Nephron (organoid): Measurements from ENCODE around the gene ITGA6.
A peak's percentile ranks its signal among the peaks of the same experiment; 100 is the strongest.

Source experiments
- H3K27ac Mint-ChIP-seq, 3 experiments: 2 replicates each; pipeline ENCODE4 v1.8.0; 2020; ENCODE audit warnings: mixed read lengths in 3 of 3, mild to moderate bottlenecking in 2 of 3, moderate library complexity in 1 of 3
- H3K27me3 Mint-ChIP-seq: 2 replicates; pipeline ENCODE4 v1.8.0; 2021; ENCODE audit warnings: low read depth, mild to moderate bottlenecking, moderate library complexity, mixed read lengths
- H3K36me3 Mint-ChIP-seq: 2 replicates; pipeline ENCODE4 v1.8.0; 2020; ENCODE audit warnings: low read depth, mixed read lengths
- H3K4me1 Mint-ChIP-seq: 2 replicates; pipeline ENCODE4 v1.8.0; 2020; ENCODE audit warnings: mixed read lengths
- H3K4me3 Mint-ChIP-seq, 3 experiments: 2 replicates each; pipeline ENCODE4 v1.8.0; 2020; ENCODE audit warnings: mild to moderate bottlenecking in 3 of 3, mixed read lengths in 3 of 3, moderate library complexity in 2 of 3
- H3K9me3 Mint-ChIP-seq: 2 replicates; pipeline ENCODE4 v1.8.0; 2020; ENCODE audit warnings: mixed read lengths
- CTCF ChIP-seq, 3 experiments: fragments of 200-600 bp; sonication (generic); IDR thresholded peaks; one replicate each; pipeline ENCODE4 v1.5.0; 2021; ENCODE audit warnings: antibody characterized with exemption in 3 of 3; ENCODE audit not compliant: unreplicated experiment in 3 of 3

ITGA6 gene

GRCh38 chr2:172439509-172439860 is 12.1 kb downstream of the ITGA6 start:
- Mint-ChIP-seq H3K4me3 (no peak overlapping the region), H3K9me3 (no peaks in the 10 kb centered on the region), H3K27me3 (no peaks in the 10 kb centered on the region), H3K36me3 (peaks cover 4% of the 10 kb centered on the region), H3K4me1 (peaks cover 47% of the 10 kb centered on the region), H3K27ac (peak overlapping the region in 1 of 3 experiments; percentile 69)
- TF ChIP-seq CTCF (IDR thresholded peaks at IDR 0.05; ENCODE audit: unreplicated experiment in 3 of 3), result no peak

- no peak for TF ChIP-seq CTCF (IDR thresholded peaks at IDR 0.05; ENCODE audit: unreplicated experiment in 3 of 3)
- H3K27me3 Mint-ChIP-seq, result no peaks in the 10 kb centered on the region
- no peak overlapping the region for H3K4me3 Mint-ChIP-seq
- peak overlapping the region in 1 of 3 experiments; percentile 69 for H3K27ac Mint-ChIP-seq
- H3K9me3 Mint-ChIP-seq, result no peaks in the 10 kb centered on the region
- H3K4me1 Mint-ChIP-seq, result peaks cover 47% of the 10 kb centered on the region
- H3K36me3 Mint-ChIP-seq, result peaks cover 4% of the 10 kb centered on the region
Measured at GRCh38 chr2:172439911-172440310, 12.5 kb downstream of the ITGA6 start.

- no peak for TF ChIP-seq CTCF (IDR thresholded peaks at IDR 0.05; ENCODE audit: unreplicated experiment in 3 of 3)
- Mint-ChIP-seq H3K9me3 (no peaks in the 10 kb centered on the region), H3K4me3 (no peak overlapping the region), H3K36me3 (peaks cover 4% of the 10 kb centered on the region), H3K27me3 (no peaks in the 10 kb centered on the region), H3K4me1 (peaks cover 48% of the 10 kb centered on the region), H3K27ac (peak overlapping the region in 2 of 3 experiments; percentile 7 to 30)
Measured at GRCh38 chr2:172440795-172441194, 13.4 kb downstream of the ITGA6 start.

- no peak for TF ChIP-seq CTCF (IDR thresholded peaks at IDR 0.05; ENCODE audit: unreplicated experiment in 3 of 3)
- H3K4me1 Mint-ChIP-seq, result peaks cover 46% of the 10 kb centered on the region
- no peak overlapping the region for H3K4me3 Mint-ChIP-seq
- no peaks in the 10 kb centered on the region for H3K9me3 Mint-ChIP-seq
- H3K27ac Mint-ChIP-seq, result peak overlapping the region; percentile 1 to 73 (median 7)
- peaks cover 4% of the 10 kb centered on the region for H3K36me3 Mint-ChIP-seq
- H3K27me3 Mint-ChIP-seq, result no peaks in the 10 kb centered on the region
Measured at GRCh38 chr2:172442072-172442895, 14.9 kb downstream of the ITGA6 start.

GRCh38 chr2:172445851-172446250 is 18.5 kb downstream of the ITGA6 start:
- Mint-ChIP-seq H3K4me1 (peaks cover 27% of the 10 kb centered on the region), H3K36me3 (peaks cover 4% of the 10 kb centered on the region), H3K4me3 (no peak overlapping the region), H3K27me3 (peaks cover 5% of the 10 kb centered on the region), H3K9me3 (no peaks in the 10 kb centered on the region), H3K27ac (no peak overlapping the region)
- no peak for TF ChIP-seq CTCF (IDR thresholded peaks at IDR 0.05; ENCODE audit: unreplicated experiment in 3 of 3)
